Measurements from ENCODE around the gene MSH4.
A peak's percentile ranks its signal among the peaks of the same experiment; 100 is the strongest.

MSH4 gene

GRCh38 chr1:75950176-75950575 is 153.5 kb downstream of the MSH4 start:
- no peak for DNase-seq

- DNase-seq: no peak
Observed at GRCh38 chr1:75952016-75952415, 155.3 kb downstream of the MSH4 start.

- DNase-seq: no peak
Observed at GRCh38 chr1:75953461-75953860, 156.8 kb downstream of the MSH4 start.

GRCh38 chr1:75954586-75954985 is 157.9 kb downstream of the MSH4 start:
- DNase-seq: peak; percentile 11

All from hematopoietic multipotent progenitor cell treated with erythropoietin and hydrocortisone succinate and interleukin-3 and kit ligand, for 8 days (in vitro differentiated cells).